HG03045 (cell line): ENCODE data around the gene MRPL45.
"Not testable (repeated sequence)": the region's sequence is repeated elsewhere in the genome, so short reads cannot be mapped to it uniquely, and the experiment has no call there.

Experiments used
- ATAC-seq: cut with Tn5 transposase; IDR thresholded peaks from one replicate; pipeline ENCODE4 v1.9.1; 2021; ENCODE audit warnings: mild to moderate bottlenecking, moderate library complexity; ENCODE audit not compliant: unreplicated experiment

The MRPL45 gene

GRCh38 chr17:38296834-38297517 is at the start of gene MRPL45:
Gene MRPL45 (plus strand): TSS chr17:38297168. CDS start chr17:38297184, 16 bp downstream.
- peak; percentile 96 for ATAC-seq

- not testable (repeated sequence) for ATAC-seq
Measured at GRCh38 chr17:38253191-38253590, 43.8 kb upstream of the MRPL45 start.

- not testable (repeated sequence) for ATAC-seq
Measured at GRCh38 chr17:38254357-38254756, 42.6 kb upstream of the MRPL45 start.

GRCh38 chr17:38257013-38257621 is 39.9 kb upstream of the MRPL45 start:
- peak; percentile 77 for ATAC-seq

- not testable (repeated sequence) for ATAC-seq
Measured at GRCh38 chr17:38265974-38266506, 30.9 kb upstream of the MRPL45 start.

GRCh38 chr17:38266571-38266970 is 30.4 kb upstream of the MRPL45 start:
- not testable (repeated sequence) for ATAC-seq

GRCh38 chr17:38268138-38268537 is 28.8 kb upstream of the MRPL45 start:
- ATAC-seq: not testable (repeated sequence)

GRCh38 chr17:38269045-38269444 is 27.9 kb upstream of the MRPL45 start:
- ATAC-seq: not testable (repeated sequence)

- not testable (repeated sequence) for ATAC-seq
Measured at GRCh38 chr17:38269552-38269951, 27.4 kb upstream of the MRPL45 start.

GRCh38 chr17:38285994-38286393 is 11.0 kb upstream of the MRPL45 start:
- ATAC-seq: not testable (repeated sequence)

GRCh38 chr17:38286501-38287091 is 10.4 kb upstream of the MRPL45 start:
- peak; percentile 61 for ATAC-seq

- ATAC-seq: not testable (repeated sequence)
Measured at GRCh38 chr17:38288217-38288827, 8.6 kb upstream of the MRPL45 start.

GRCh38 chr17:38289760-38290159 is 7.2 kb upstream of the MRPL45 start:
- not testable (repeated sequence) for ATAC-seq

- not testable (repeated sequence) for ATAC-seq
Measured at GRCh38 chr17:38295602-38296365, 1.2 kb upstream of the MRPL45 start.

GRCh38 chr17:38315497-38315896 is 18.5 kb downstream of the MRPL45 start:
- ATAC-seq: no peak

- no peak for ATAC-seq
Measured at GRCh38 chr17:38317081-38317480, 20.1 kb downstream of the MRPL45 start.

- ATAC-seq: no peak
Measured at GRCh38 chr17:38320482-38320881, 23.5 kb downstream of the MRPL45 start.

- ATAC-seq: no peak
Measured at GRCh38 chr17:38322156-38322779, 25.3 kb downstream of the MRPL45 start.

- ATAC-seq: no peak
Measured at GRCh38 chr17:38322897-38323296, 25.9 kb downstream of the MRPL45 start.

- no peak for ATAC-seq
Measured at GRCh38 chr17:38324141-38324697, 27.3 kb downstream of the MRPL45 start.
